Upper lobe of left lung (tissue), 6 donors: Measurements from ENCODE around the gene SIGLECL1. TPM values are rescaled to one million over a fixed set of nuclear protein-coding genes. Genes with fewer than 3 reads are reported as not detected.
A peak's percentile ranks its signal among the peaks of the same experiment; 100 is the strongest.
"Not testable (repeated sequence)": the region's sequence is repeated elsewhere in the genome, so short reads cannot be mapped to it uniquely, and the experiment has no call there.

Source experiments
- ATAC-seq, 2 donors: fragments of 200-7000 bp; cut with Tn5 transposase; one replicate each; pipeline ENCODE4 v1.9.1; 2022; ENCODE audit warnings: mild to moderate bottlenecking in 2 of 2, moderate library complexity in 2 of 2; ENCODE audit not compliant: low FRiP score in 2 of 2
- DNase-seq, 2 donors: peaks; one replicate each; pipeline ENCODE4 v3.0.0-alpha.2; 2019 to 2020
- H3K27ac ChIP-seq, 4 donors: fragments of 200-600 bp; sonication (generic); one replicate each; pipeline ENCODE4 v1.5.1; 2016 to 2019
- H3K27me3 ChIP-seq, 4 donors: fragments of 200-600 bp; sonication (generic); one replicate each; pipeline ENCODE4 v1.5.1; 2017 to 2019
- H3K36me3 ChIP-seq, 4 donors: fragments of 200-600 bp; sonication (generic); one replicate each; pipeline ENCODE4 v1.5.1; 2016 to 2019
- H3K4me1 ChIP-seq, 4 donors: fragments of 200-600 bp; sonication (generic); one replicate each; pipeline ENCODE4 v1.5.1; 2018 to 2019
- H3K4me3 ChIP-seq, 4 donors: fragments of 200-600 bp; sonication (generic); one replicate each; pipeline ENCODE4 v1.5.1; 2017 to 2019; ENCODE audit warnings: mild to moderate bottlenecking in 2 of 4, moderate library complexity in 1 of 4
- H3K9me3 ChIP-seq, 4 donors: fragments of 200-600 bp; sonication (generic); one replicate each; pipeline ENCODE4 v1.5.1; 2018 to 2019
- EP300 ChIP-seq, 4 donors: sonication (generic); formaldehyde crosslinking; IDR thresholded peaks; one replicate each; pipeline ENCODE4 v1.5.1; 2017; ENCODE audit warnings: antibody characterized with exemption in 4 of 4, control low read depth in 2 of 4
- POLR2A ChIP-seq, 4 donors: fragments of 450-650 bp; IDR thresholded peaks; one replicate each; pipeline ENCODE4 v1.5.1; 2016 to 2017; ENCODE audit warnings: antibody characterized with exemption in 4 of 4, mild to moderate bottlenecking in 2 of 4
- POLR2AphosphoS5 ChIP-seq, 2 donors: sonication (generic); formaldehyde crosslinking; IDR thresholded peaks; one replicate each; pipeline ENCODE4 v1.5.1; 2017; ENCODE audit warnings: antibody characterized with exemption in 2 of 2
- WGBS, 2 donors: methylation state at CpG; one replicate each; pipeline ENCODE4 v1.1.5; 2017 to 2018; 5-methylcytosine and 5-hydroxymethylcytosine counted together
- total RNA-seq, 6 donors: library from RNA; depleted of rRNA in 4 of 6; stranded (reverse); fragments of >200 nt in 4 of 6; gene quantifications; one replicate each; pipeline versions ENCODE4 v1.1.0 to v1.2.1, GENCODE V29; 2016 to 2021
- TF ChIP-seq, protein P1 (sequence below), 6 experiments: fragments of 450-650 bp in 4 of 6; fragments of 200-600 bp in 2 of 6; sonication (generic) in 2 of 6; IDR thresholded peaks; one replicate each; pipeline ENCODE4 v1.5.1; 2016 to 2019; ENCODE audit warnings: antibody characterized with exemption in 6 of 6
- donor health status: DM: no; HTN: no; CAD: no; lungs with moderate emphysema.
- donor health status: DM: no; HTN: yes; CAD: no; lungs with severe emphysema.

SIGLECL1 gene
- total RNA-seq, 6 donors from 2014 or later: not detected

- WGBS, 2 donors: 30 to 35% methylated on average over 3 of the region's 3 CpGs
- Histone ChIP-seq H3K36me3 (no peaks in the 10 kb centered on the region), H3K27ac (no peak overlapping the region), H3K9me3 (no peaks in the 10 kb centered on the region), H3K4me1 (peaks cover 0 to 2% (median 0%) of the 10 kb centered on the region in 4 donors), H3K27me3 (no peaks in the 10 kb centered on the region), H3K4me3 (no peak overlapping the region)
- no peak for DNase-seq
- TF ChIP-seq, protein P1, sequence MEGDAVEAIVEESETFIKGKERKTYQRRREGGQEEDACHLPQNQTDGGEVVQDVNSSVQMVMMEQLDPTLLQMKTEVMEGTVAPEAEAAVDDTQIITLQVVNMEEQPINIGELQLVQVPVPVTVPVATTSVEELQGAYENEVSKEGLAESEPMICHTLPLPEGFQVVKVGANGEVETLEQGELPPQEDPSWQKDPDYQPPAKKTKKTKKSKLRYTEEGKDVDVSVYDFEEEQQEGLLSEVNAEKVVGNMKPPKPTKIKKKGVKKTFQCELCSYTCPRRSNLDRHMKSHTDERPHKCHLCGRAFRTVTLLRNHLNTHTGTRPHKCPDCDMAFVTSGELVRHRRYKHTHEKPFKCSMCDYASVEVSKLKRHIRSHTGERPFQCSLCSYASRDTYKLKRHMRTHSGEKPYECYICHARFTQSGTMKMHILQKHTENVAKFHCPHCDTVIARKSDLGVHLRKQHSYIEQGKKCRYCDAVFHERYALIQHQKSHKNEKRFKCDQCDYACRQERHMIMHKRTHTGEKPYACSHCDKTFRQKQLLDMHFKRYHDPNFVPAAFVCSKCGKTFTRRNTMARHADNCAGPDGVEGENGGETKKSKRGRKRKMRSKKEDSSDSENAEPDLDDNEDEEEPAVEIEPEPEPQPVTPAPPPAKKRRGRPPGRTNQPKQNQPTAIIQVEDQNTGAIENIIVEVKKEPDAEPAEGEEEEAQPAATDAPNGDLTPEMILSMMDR (IDR thresholded peaks at IDR 0.05): no peak
- ATAC-seq: no peak
Measured at GRCh38 chr19:51224163-51224641, 26.7 kb upstream of the SIGLECL1 start.

DNA sequence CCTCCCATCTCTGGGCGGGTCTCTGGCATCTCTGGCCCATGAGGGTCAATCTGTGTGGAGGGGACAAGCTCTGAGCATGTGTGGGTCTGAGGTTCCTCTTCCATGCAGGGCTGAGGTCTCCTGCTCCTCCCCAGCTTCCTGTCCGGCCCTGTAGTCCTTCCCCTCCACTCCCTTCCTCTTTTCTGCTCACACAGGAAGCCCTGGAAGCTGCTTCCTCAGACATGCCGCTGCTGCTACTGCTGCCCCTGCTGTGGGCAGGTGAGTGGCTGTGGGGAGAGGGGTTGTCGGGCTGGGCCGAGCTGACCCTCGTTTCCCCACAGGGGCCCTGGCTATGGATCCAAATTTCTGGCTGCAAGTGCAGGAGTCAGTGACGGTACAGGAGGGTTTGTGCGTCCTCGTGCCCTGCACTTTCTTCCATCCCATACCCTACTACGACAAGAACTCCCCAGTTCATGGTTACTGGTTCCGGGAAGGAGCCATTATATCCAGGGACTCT is 25.9 kb upstream of the SIGLECL1 start, which contains the start of gene CD33:
TSS of gene CD33 (plus strand) at position 183 of the 496 bp plus-strand sequence. CDS start at position 222, 39 bp downstream.
- not testable (repeated sequence) for H3K4me1 ChIP-seq, H3K27me3 ChIP-seq, H3K9me3 ChIP-seq, H3K36me3 ChIP-seq
- peak within 1 kb of the TSS in 3 of 4 donors; percentile 31 to 45 (median 34) for H3K4me3 ChIP-seq
- TF ChIP-seq POLR2AphosphoS5 (IDR thresholded peaks at IDR 0.05): peak in 1 of 2 donors; percentile 16
- WGBS, 2 donors: 48 to 54% methylated on average over 10 to 11 of the region's 11 CpGs
- DNase-seq (peak; percentile 46 to 64), ATAC-seq (peak; percentile 84 to 92)
- H3K27ac ChIP-seq: peak within 1 kb of the TSS in 2 of 4 donors; percentile 26 to 54

- DNase-seq: no peak
- Histone ChIP-seq H3K4me3 (peak overlapping the region in 2 of 4 donors; percentile 34 to 45), H3K4me1 (peaks cover 0 to 2% (median 0%) of the 10 kb centered on the region in 4 donors), H3K27me3 (no peaks in the 10 kb centered on the region), H3K27ac (peak overlapping the region in 2 of 4 donors; percentile 26 to 54), H3K9me3 (no peaks in the 10 kb centered on the region), H3K36me3 (no peaks in the 10 kb centered on the region)
- no peak for TF ChIP-seq POLR2A (IDR thresholded peaks at IDR 0.05)
- TF ChIP-seq, protein P1 (IDR thresholded peaks at IDR 0.05): no peak
- no peak for TF ChIP-seq EP300 (IDR thresholded peaks at IDR 0.05)
- no peak for TF ChIP-seq POLR2AphosphoS5 (IDR thresholded peaks at IDR 0.05)
- peak in 1 of 2 donors; percentile 22 for ATAC-seq
- WGBS, 2 donors: 36 to 58% methylated on average over 3 of the region's 3 CpGs
Measured at GRCh38 chr19:51226067-51226466, 24.8 kb upstream of the SIGLECL1 start.

DNA sequence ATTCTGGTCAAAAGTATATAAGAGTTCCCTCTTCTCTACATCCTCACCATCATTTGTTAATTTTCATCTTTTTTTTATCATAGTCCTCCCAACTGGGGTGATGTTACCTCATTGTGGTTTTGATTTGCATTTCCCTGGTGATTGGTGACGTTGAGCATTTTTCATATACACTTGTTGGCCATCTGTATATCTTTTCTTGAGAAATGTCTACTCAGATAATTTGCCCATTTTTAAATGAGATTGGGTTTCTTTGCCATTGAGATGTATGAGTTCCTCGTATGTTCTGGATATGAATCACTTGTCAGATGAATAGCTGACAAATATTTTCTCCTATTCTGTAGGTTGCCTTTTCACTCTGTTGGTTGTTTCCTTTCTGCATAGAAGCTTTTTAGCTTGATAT is 23.6 kb upstream of the SIGLECL1 start:
- ATAC-seq (no peak), DNase-seq (no peak)
- H3K27me3 ChIP-seq: no peaks in the 10 kb centered on the region
- H3K9me3 ChIP-seq: no peaks in the 10 kb centered on the region
- TF ChIP-seq POLR2A (IDR thresholded peaks at IDR 0.05) (no peak), EP300 (IDR thresholded peaks at IDR 0.05) (no peak), POLR2AphosphoS5 (IDR thresholded peaks at IDR 0.05) (no peak)
- TF ChIP-seq, protein P1 (IDR thresholded peaks at IDR 0.05): no peak
- H3K36me3 ChIP-seq: no peaks in the 10 kb centered on the region
- WGBS, 2 donors: 50 to 54% methylated on average over 2 of the region's 2 CpGs
- H3K4me3 ChIP-seq: no peak overlapping the region
- peaks cover 0 to 2% (median 0%) of the 10 kb centered on the region in 4 donors for H3K4me1 ChIP-seq
- H3K27ac ChIP-seq: no peak overlapping the region

- Histone ChIP-seq H3K27ac (no peak overlapping the region), H3K36me3 (no peaks in the 10 kb centered on the region), H3K4me3 (no peak overlapping the region), H3K27me3 (no peaks in the 10 kb centered on the region), H3K9me3 (no peaks in the 10 kb centered on the region), H3K4me1 (peaks cover 0 to 2% (median 0%) of the 10 kb centered on the region in 4 donors)
- TF ChIP-seq EP300 (IDR thresholded peaks at IDR 0.05): no peak
- TF ChIP-seq, protein P1 (IDR thresholded peaks at IDR 0.05): no peak
- no peak for TF ChIP-seq POLR2AphosphoS5 (IDR thresholded peaks at IDR 0.05)
- TF ChIP-seq POLR2A (IDR thresholded peaks at IDR 0.05): no peak
- DNase-seq (no peak), ATAC-seq (no peak)
- WGBS, 2 donors: 83 to 99% methylated on average over 2 of the region's 2 CpGs
Measured at GRCh38 chr19:51227966-51228365, 22.9 kb upstream of the SIGLECL1 start.
